Stomach (tissue), 9 donors: ENCODE data around the gene CRACR2A. TPM values are rescaled to one million over a fixed set of nuclear protein-coding genes. Genes with fewer than 3 reads are reported as not detected.

Source experiments
- DNase-seq, 2 donors: peaks; one replicate each; pipeline versions ENCODE4 v3.0.0 to v3.0.0-alpha.2; 2013 to 2019
- H3K27ac ChIP-seq, 5 donors: fragments of 200-600 bp in 4 of 5; sonication (generic) in 4 of 5; one replicate each; pipeline ENCODE4 v1.5.1; 2013 to 2019; ENCODE audit warnings: mild to moderate bottlenecking in 1 of 5, moderate library complexity in 1 of 5
- H3K27me3 ChIP-seq, 3 donors: fragments of 200-600 bp; sonication (generic); one replicate each; pipeline ENCODE4 v1.5.1; 2017 to 2019; ENCODE audit warnings: mixed run types in 1 of 3
- H3K36me3 ChIP-seq, 4 donors: fragments of 200-600 bp; sonication (generic); 1 replicate in 3 of 4; 2 replicates in 1 of 4; pipeline ENCODE4 v1.5.1; 2016 to 2019
- H3K4me1 ChIP-seq, 4 donors: fragments of 200-600 bp; sonication (generic); one replicate each; pipeline ENCODE4 v1.5.1; 2016 to 2019
- H3K4me3 ChIP-seq, 4 donors: fragments of 200-600 bp; sonication (generic) in 3 of 4; one replicate each; pipeline ENCODE4 v1.5.1; 2016 to 2019; ENCODE audit warnings: mild to moderate bottlenecking in 1 of 4
- H3K9me3 ChIP-seq, 4 donors: fragments of 200-600 bp; sonication (generic); one replicate each; pipeline ENCODE4 v1.5.1; 2016 to 2019
- EP300 ChIP-seq: sonication (generic); formaldehyde crosslinking; IDR thresholded peaks from one replicate; pipeline ENCODE4 v1.6.1; 2017; ENCODE audit warnings: antibody characterized with exemption
- POLR2A ChIP-seq, 4 donors: fragments of 450-650 bp; IDR thresholded peaks; one replicate each; pipeline ENCODE4 v1.6.1; 2016; ENCODE audit warnings: antibody characterized with exemption in 4 of 4, control low read depth in 2 of 4, mild to moderate bottlenecking in 1 of 4, moderate library complexity in 1 of 4
- POLR2AphosphoS5 ChIP-seq, 3 donors: sonication (generic); formaldehyde crosslinking; IDR thresholded peaks; one replicate each; pipeline ENCODE4 v1.6.1; 2016; ENCODE audit warnings: antibody characterized with exemption in 3 of 3
- WGBS, 5 donors: extraction: QIAGEN DNeasy Blood & Tissue Kit in 3 of 5; methylation state at CpG; one replicate each; pipeline versions ENCODE4 v1.1.5 to v1.1.7; 2013 to 2018; 5-methylcytosine and 5-hydroxymethylcytosine counted together
- intact Hi-C: fragments of 100-400 bp; cut with DNase I; formaldehyde crosslinking; loops from one replicate; pipeline ENCODE4 v1.15.1; 2023; ENCODE audit warnings: low total_unique reads
- polyA plus RNA-seq, 3 donors: library from polyadenylated mRNA; stranded (reverse); fragments of 200-250 nt; gene quantifications; one replicate each; pipeline ENCODE4 v1.2.3, GENCODE V29; 2013
- total RNA-seq, 5 donors: library from RNA; depleted of rRNA; stranded (reverse); fragments of >200 nt; gene quantifications; one replicate each; pipeline versions ENCODE4 v1.1.0 to v1.2.3, GENCODE V29; 2014 to 2016
- TF ChIP-seq, protein P1 (sequence below), 7 experiments: fragments of 450-650 bp in 4 of 7; fragments of 200-600 bp in 3 of 7; sonication (generic) in 3 of 7; IDR thresholded peaks; one replicate each; pipeline ENCODE4 v1.5.1; 2016 to 2019; ENCODE audit warnings: antibody characterized with exemption in 7 of 7, control low read depth in 2 of 7, mild to moderate bottlenecking in 1 of 7
- donor health status: healthy with polysubstance abuse.
- donor health status: Bipolar disorder and iron deficiency.
- donor health status: healthy.

CRACR2A gene
- total and polyA plus RNA-seq, 8 donors = 0.15 to 66.6 (median 3.1) TPM

DNA sequence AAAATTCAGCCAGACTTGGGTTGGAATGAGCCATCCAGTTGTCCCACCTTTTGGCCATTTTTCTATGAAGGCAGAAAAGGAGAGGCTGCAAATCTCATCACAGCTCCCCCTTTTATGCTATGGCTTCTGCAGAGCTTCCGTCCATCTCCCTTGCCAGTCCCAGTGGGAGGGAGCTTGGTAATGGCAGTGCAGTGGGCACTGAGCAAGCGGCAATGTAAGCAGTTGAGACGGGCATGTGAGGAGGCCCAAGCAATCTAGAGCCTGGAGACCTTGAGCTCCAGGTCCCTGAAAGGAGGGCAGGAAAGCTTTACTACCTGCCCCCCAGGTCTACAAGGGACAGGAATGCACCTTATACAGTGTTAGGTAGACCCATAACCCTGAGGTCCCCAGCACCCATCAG is 73.1 kb downstream of the CRACR2A start:
- Histone ChIP-seq H3K27ac (no peak overlapping the region), H3K4me3 (no peak overlapping the region), H3K36me3 (peaks cover 0 to 27% (median 26%) of the 10 kb centered on the region in 4 donors), H3K27me3 (no peaks in the 10 kb centered on the region), H3K9me3 (no peaks in the 10 kb centered on the region), H3K4me1 (peaks cover 0 to 7% (median 2%) of the 10 kb centered on the region in 4 donors)
- WGBS, 5 donors = 97 to 100% (median 100%) methylated on average over 3 of the region's 3 CpGs
- intact Hi-C loops = no loop called here
- no peak for DNase-seq
- no peak for TF ChIP-seq POLR2AphosphoS5 (IDR thresholded peaks at IDR 0.05)
- TF ChIP-seq EP300 = no peak
- no peak for TF ChIP-seq POLR2A (IDR thresholded peaks at IDR 0.05)

DNA sequence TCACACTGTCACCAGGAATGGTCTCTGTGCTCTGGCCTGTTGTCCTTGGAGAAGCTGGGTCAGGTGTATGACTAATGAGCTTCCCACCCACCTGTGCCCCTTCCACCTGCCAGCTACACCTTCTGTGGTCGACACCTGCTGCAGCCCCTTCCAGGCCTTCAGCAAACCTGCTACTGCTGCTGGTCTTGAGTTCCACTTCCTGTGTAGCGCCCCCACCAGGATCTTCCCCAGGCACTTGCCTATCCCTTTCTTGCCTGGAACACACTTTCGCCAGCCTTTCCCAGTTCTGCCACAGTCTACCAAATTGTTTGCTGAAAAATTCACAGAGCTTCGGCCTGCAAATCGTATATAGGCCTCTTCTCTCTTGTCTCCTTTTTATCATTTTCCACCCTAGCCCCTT is 75.3 kb downstream of the CRACR2A start:
- H3K36me3 ChIP-seq = peaks cover 0 to 41% (median 36%) of the 10 kb centered on the region in 4 donors
- no peak for DNase-seq
- no peak overlapping the region for H3K27ac ChIP-seq
- H3K4me3 ChIP-seq = no peak overlapping the region
- peaks cover 0 to 7% (median 2%) of the 10 kb centered on the region in 4 donors for H3K4me1 ChIP-seq
- WGBS, 5 donors = 90 to 98% (median 95%) methylated on average over 5 of the region's 5 CpGs
- no peaks in the 10 kb centered on the region for H3K9me3 ChIP-seq
- intact Hi-C loops = no loop called here
- no peaks in the 10 kb centered on the region for H3K27me3 ChIP-seq
- no peak for TF ChIP-seq POLR2A (IDR thresholded peaks at IDR 0.05)
- TF ChIP-seq, protein P1, sequence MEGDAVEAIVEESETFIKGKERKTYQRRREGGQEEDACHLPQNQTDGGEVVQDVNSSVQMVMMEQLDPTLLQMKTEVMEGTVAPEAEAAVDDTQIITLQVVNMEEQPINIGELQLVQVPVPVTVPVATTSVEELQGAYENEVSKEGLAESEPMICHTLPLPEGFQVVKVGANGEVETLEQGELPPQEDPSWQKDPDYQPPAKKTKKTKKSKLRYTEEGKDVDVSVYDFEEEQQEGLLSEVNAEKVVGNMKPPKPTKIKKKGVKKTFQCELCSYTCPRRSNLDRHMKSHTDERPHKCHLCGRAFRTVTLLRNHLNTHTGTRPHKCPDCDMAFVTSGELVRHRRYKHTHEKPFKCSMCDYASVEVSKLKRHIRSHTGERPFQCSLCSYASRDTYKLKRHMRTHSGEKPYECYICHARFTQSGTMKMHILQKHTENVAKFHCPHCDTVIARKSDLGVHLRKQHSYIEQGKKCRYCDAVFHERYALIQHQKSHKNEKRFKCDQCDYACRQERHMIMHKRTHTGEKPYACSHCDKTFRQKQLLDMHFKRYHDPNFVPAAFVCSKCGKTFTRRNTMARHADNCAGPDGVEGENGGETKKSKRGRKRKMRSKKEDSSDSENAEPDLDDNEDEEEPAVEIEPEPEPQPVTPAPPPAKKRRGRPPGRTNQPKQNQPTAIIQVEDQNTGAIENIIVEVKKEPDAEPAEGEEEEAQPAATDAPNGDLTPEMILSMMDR (IDR thresholded peaks at IDR 0.05) = no peak
- TF ChIP-seq EP300 = no peak
- no peak for TF ChIP-seq POLR2AphosphoS5 (IDR thresholded peaks at IDR 0.05)

DNA sequence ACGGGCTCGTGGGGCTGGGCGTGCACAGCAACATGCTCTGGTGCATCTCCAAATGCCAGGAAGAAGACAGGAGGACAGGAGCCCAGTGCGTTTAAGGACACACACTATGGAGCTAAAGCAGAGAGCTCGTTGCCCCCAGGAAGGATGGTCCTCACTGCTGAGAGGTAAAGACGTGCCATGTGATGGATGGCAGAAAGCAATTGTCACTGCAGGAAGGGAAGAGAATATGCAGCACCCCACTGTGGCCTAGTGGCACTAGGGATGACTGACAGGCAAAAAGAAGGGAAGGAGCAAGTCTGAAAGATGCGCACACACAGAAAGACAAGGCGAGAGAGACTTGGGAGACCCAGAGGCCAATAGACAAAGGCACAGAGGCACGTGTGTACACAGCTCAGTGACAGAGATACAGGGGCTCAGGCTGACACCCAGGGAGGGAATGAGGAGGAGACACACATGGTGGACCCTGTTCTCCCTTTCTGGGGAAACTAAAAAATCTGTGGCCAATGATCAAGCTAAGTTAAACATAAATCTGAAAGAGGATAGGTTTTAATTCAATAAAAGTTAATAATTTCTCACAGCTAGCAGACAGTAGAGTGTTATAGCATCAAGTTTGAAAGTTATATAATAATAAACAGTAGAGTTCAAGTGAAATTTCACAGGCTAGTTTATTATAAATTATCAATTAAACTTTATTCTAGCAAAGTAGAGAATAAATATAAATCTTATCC is 78.8 kb downstream of the CRACR2A start:
- no peaks in the 10 kb centered on the region for H3K4me1 ChIP-seq
- H3K27me3 ChIP-seq = no peaks in the 10 kb centered on the region
- intact Hi-C loops = no loop called here
- H3K4me3 ChIP-seq = no peak overlapping the region
- H3K36me3 ChIP-seq = peaks cover 0 to 55% (median 36%) of the 10 kb centered on the region in 4 donors
- DNase-seq = no peak
- TF ChIP-seq EP300 (no peak), POLR2A (IDR thresholded peaks at IDR 0.05) (no peak), POLR2AphosphoS5 (IDR thresholded peaks at IDR 0.05) (no peak)
- TF ChIP-seq, protein P1 (IDR thresholded peaks at IDR 0.05) = no peak
- WGBS, 5 donors = 72 to 89% (median 85%) methylated on average over 9 of the region's 9 CpGs
- no peaks in the 10 kb centered on the region for H3K9me3 ChIP-seq
- no peak overlapping the region for H3K27ac ChIP-seq

DNA sequence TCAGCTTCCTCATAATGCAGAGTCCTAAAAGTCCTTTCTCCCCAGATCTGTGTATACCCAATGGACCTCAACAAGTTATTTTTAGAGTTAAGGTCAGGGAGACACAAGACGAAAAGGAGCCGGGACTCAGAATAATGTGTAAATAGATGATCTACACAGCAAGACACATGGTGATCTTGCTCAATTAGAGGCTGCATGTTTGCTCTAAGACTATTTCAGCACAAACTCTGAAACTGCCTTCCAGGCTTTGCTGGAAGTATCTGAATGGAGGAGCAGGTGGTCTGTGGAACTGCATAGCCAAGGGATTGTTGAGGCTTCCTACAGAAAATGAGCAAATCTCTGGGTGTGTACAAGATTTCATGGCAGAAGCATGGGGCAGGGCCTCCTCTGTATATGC is 80.8 kb downstream of the CRACR2A start:
- TF ChIP-seq POLR2A (IDR thresholded peaks at IDR 0.05) = no peak
- TF ChIP-seq, protein P1 (IDR thresholded peaks at IDR 0.05) = no peak
- TF ChIP-seq EP300 = no peak
- TF ChIP-seq POLR2AphosphoS5 (IDR thresholded peaks at IDR 0.05) = no peak
- Histone ChIP-seq H3K27me3 (no peaks in the 10 kb centered on the region), H3K4me3 (no peak overlapping the region), H3K36me3 (peaks cover 0 to 42% (median 25%) of the 10 kb centered on the region in 4 donors), H3K9me3 (no peaks in the 10 kb centered on the region), H3K4me1 (no peaks in the 10 kb centered on the region), H3K27ac (no peak overlapping the region)
- no peak for DNase-seq
- WGBS, 5 donors = 56 to 93% (median 81%) methylated on average over 2 of the region's 2 CpGs
- intact Hi-C loops = no loop called here
